Retinal pigment epithelial cell (primary cell): ENCODE data around the gene ENG.
"Not testable (repeated sequence)": the region's sequence is repeated elsewhere in the genome, so short reads cannot be mapped to it uniquely, and the experiment has no call there.

Experiments
- DNase-seq: peaks from one replicate; pipeline ENCODE4 v3.0.0-alpha.2; 2010; ENCODE audit warnings: low read depth
- H3K4me3 ChIP-seq: 2 replicates; pipeline ENCODE4 v1.5.1; 2011; ENCODE audit warnings: mild to moderate bottlenecking, low read length, control low read depth, moderate library complexity
- CTCF ChIP-seq: conservative IDR thresholded peaks from 2 replicates; pipeline ENCODE4 v1.5.1; 2011; ENCODE audit warnings: low read depth, low read length, control low read depth, inconsistent platforms

Gene ENG

DNA sequence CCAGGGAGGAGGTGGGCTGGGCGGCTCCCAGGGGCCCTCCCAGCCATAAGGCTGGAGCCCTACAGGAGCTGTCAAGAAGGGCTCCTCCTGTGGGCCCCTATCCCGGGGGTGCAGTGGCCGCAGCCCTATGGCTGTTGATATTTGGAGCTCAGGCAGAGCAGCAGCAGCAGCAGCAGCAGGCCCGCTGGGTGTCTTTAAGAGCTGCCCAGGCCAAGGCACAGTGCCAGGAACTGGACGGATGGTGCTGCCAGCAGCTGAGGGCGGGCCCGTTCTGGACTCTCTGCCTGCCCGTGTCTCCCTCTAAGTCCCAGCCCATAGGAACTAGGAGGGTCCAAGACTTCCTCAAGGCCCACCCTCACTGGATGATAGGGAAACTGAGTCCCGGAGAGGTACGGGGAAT, 19.4 kb upstream of the ENG start:
- no peak for TF ChIP-seq CTCF
- no peak for DNase-seq
- H3K4me3 ChIP-seq, result no peak overlapping the region

DNA sequence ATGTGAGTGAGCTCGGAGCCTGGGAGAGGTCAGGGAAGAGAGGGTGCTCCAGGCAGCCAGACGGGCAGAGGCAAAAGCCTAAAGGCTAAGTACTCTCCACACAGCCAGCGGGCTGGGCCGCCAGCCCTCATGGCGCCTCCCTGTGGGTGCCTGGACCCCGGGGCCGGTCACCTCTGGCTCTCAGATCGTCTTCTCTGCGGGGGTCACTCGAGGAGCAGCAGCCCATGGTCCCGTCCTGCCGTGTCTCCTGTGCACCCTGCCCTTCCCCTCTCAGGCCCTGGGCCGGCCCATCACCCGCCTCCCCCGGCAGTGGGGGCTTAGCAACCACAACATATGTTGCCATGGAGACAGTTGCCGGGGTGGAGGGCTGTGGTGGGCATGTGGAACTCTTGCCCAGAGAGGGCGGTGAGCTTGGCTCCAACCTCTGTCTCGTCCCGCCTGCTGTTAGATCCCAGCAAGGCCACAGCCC, 18.8 kb upstream of the ENG start:
- H3K4me3 ChIP-seq, result no peak overlapping the region
- TF ChIP-seq CTCF, result no peak
- no peak for DNase-seq

GRCh38 chr9:127872369-127873222, 18.1 kb upstream of the ENG start:
- no peak overlapping the region for H3K4me3 ChIP-seq
- TF ChIP-seq CTCF, result no peak
- DNase-seq, result no peak

- no peak for TF ChIP-seq CTCF
- DNase-seq, result no peak
- H3K4me3 ChIP-seq, result no peak overlapping the region
Measured at GRCh38 chr9:127871531-127871930, 17.1 kb upstream of the ENG start.

- H3K4me3 ChIP-seq, result no peak overlapping the region
- DNase-seq, result no peak
- no peak for TF ChIP-seq CTCF
Measured at GRCh38 chr9:127870887-127871286, 16.4 kb upstream of the ENG start.

DNA sequence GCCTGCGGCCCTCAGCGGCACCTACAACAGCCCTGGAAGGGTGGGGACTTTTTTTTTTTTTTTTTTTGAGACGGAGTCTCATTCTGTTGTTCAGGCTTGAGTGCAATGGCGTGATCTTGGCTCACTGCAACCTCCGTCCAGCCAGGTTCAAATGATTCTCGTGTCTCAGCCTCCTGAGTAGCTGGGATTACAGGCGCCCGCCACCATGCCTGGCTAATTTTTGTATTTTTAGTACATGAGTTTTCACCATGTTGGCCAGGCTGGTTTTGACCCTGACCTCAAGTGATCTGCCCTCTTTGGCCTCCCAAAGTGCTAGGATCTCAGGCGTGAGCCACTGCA, 15.7 kb upstream of the ENG start:
- DNase-seq, H3K4me3 ChIP-seq: not testable (repeated sequence)

GRCh38 chr9:127869310-127870152, 15.1 kb upstream of the ENG start:
- no peak overlapping the region for H3K4me3 ChIP-seq
- TF ChIP-seq CTCF, result peak; percentile 88
- peak; percentile 21 for DNase-seq
